CD8-positive, alpha-beta memory T cell (primary cell): ENCODE data around the gene PDIA2. TPM values are rescaled to one million over a fixed set of nuclear protein-coding genes. Genes with fewer than 3 reads are reported as not detected.

Experiments
- CTCF ChIA-PET: fragments of 350-600 bp; sonication (Branson Sonifier 250); formaldehyde crosslinking; loops from one replicate; lab custom pipeline; 2021; ENCODE audit warnings: antibody characterized with exemption; lab: Charles Lee
- POLR2A ChIA-PET: fragments of 350-600 bp; sonication (Branson Sonifier 250); formaldehyde crosslinking; loops from one replicate; lab custom pipeline; 2021; ENCODE audit warnings: antibody characterized with exemption; lab: Charles Lee
- DNase-seq, 5 donors: peaks; one replicate each; pipeline versions ENCODE4 v3.0.0 to v3.0.0-alpha.2; 2020 to 2022; ENCODE audit warnings: mixed read lengths in 1 of 5
- H3K27ac ChIP-seq: one replicate; pipeline ENCODE4 v1.7.0; 2013; ENCODE audit warnings: low read depth, mild to moderate bottlenecking, low read length, moderate library complexity
- H3K27me3 ChIP-seq: 2 replicates; pipeline ENCODE4 v1.7.0; 2013; ENCODE audit warnings: low read length, mild to moderate bottlenecking; ENCODE audit not compliant: insufficient read depth, poor library complexity, severe bottlenecking
- H3K36me3 ChIP-seq: 2 replicates; pipeline ENCODE4 v1.7.0; 2013; ENCODE audit warnings: mild to moderate bottlenecking, low read length, moderate library complexity; ENCODE audit not compliant: insufficient read depth
- H3K4me1 ChIP-seq: 2 replicates; pipeline ENCODE4 v1.7.0; 2013; ENCODE audit warnings: mild to moderate bottlenecking, low read length, moderate library complexity; ENCODE audit not compliant: insufficient read depth
- H3K4me3 ChIP-seq: 2 replicates; pipeline ENCODE4 v1.7.0; 2013; ENCODE audit warnings: mild to moderate bottlenecking, low read length
- H3K9me3 ChIP-seq: 2 replicates; pipeline ENCODE4 v1.7.0; 2013; ENCODE audit warnings: mild to moderate bottlenecking, low read length
- H3K27ac Mint-ChIP-seq, 8 donors: one replicate each; pipeline ENCODE4 v1.8.0; 2020 to 2021; ENCODE audit warnings: mixed read lengths in 8 of 8, mild to moderate bottlenecking in 6 of 8, inconsistent platforms in 3 of 8, moderate library complexity in 3 of 8
- H3K27me3 Mint-ChIP-seq, 2 donors: one replicate each; pipeline ENCODE4 v1.8.0; 2020 to 2021; ENCODE audit warnings: mixed read lengths in 2 of 2, mild to moderate bottlenecking in 1 of 2, moderate library complexity in 1 of 2
- H3K36me3 Mint-ChIP-seq, 3 donors: one replicate each; pipeline ENCODE4 v1.8.0; 2020 to 2021; ENCODE audit warnings: mixed read lengths in 3 of 3, inconsistent platforms in 1 of 3, mild to moderate bottlenecking in 1 of 3
- H3K4me1 Mint-ChIP-seq, 3 donors: one replicate each; pipeline ENCODE4 v1.8.0; 2020 to 2021; ENCODE audit warnings: mixed read lengths in 3 of 3, inconsistent platforms in 1 of 3, mild to moderate bottlenecking in 1 of 3
- H3K4me3 Mint-ChIP-seq, 7 donors: one replicate each; pipeline ENCODE4 v1.8.0; 2020 to 2021; ENCODE audit warnings: mixed read lengths in 7 of 7, mild to moderate bottlenecking in 6 of 7, moderate library complexity in 4 of 7, inconsistent platforms in 2 of 7
- H3K9me3 Mint-ChIP-seq, 5 donors: one replicate each; pipeline ENCODE4 v1.8.0; 2020 to 2022; ENCODE audit warnings: mixed read lengths in 5 of 5, mild to moderate bottlenecking in 3 of 5, moderate library complexity in 2 of 5, inconsistent platforms in 1 of 5
- polyA plus RNA-seq: library from polyadenylated mRNA; unstranded; fragments of 300-500 nt; fragmentation: Illumina TruSeq; gene quantifications from one replicate; pipeline ENCODE4 v1.2.3, GENCODE V29; 2021
- total RNA-seq, 2 experiments: library from RNA; stranded (reverse); gene quantifications; one replicate each; pipeline ENCODE4 v1.2.3, GENCODE V29; 2021

PDIA2 gene
- total and polyA plus RNA-seq, 3 experiments from 2014 or later = not detected

DNA sequence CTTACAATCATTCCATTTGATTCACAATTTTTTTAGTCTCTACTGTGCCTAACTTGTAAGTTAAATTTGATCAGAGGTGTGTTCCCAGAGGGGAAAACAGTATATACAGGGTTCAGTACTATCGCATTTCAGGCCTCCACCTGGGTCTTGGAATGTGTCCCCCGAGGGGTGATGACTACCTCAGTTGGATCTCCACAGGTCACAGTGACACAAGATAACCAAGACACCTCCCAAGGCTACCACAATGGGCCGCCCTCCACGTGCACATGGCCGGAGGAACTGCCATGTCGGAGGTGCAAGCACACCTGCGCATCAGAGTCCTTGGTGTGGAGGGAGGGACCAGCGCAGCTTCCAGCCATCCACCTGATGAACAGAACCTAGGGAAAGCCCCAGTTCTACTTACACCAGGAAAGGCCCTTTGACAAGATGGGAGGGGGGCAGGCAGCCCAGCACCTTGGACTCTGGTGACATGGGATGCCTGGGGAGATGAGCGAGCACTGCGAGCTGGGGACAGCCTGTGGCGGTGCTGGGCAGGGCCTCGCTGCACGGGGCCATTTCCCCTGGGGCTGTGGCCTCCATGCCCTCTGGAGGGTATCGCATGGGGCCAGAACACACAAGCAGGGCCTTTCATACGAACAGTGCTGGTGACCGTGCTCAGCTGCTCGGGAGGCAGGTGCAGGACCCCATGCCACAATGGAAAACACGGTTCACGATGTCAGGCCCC, 33.9 kb downstream of the PDIA2 start:
- Mint-ChIP-seq H3K27ac (peak overlapping the region in 2 of 8 donors; percentile 7 to 42), H3K4me3 (no peak overlapping the region), H3K27me3 (no peaks in the 10 kb centered on the region), H3K9me3 (no peaks in the 10 kb centered on the region), H3K36me3 (peaks cover 4 to 68% (median 4%) of the 10 kb centered on the region in 3 donors), H3K4me1 (peaks cover 41 to 60% (median 42%) of the 10 kb centered on the region in 3 donors)
- no peak overlapping the region for H3K27ac ChIP-seq
- POLR2A ChIA-PET = no interaction called here
- no peak overlapping the region for H3K4me3 ChIP-seq
- DNase-seq = no peak
- CTCF ChIA-PET = interaction anchor here (1.1 kb wide), 1 partner anchor 32 kb away, joined by 3 read pairs; no protein-coding TSS in a partner anchor
- H3K27me3 ChIP-seq = no peaks in the 10 kb centered on the region
- peaks cover 26% of the 10 kb centered on the region for H3K4me1 ChIP-seq
- peaks cover 40% of the 10 kb centered on the region for H3K36me3 ChIP-seq
- H3K9me3 ChIP-seq = no peaks in the 10 kb centered on the region

DNA sequence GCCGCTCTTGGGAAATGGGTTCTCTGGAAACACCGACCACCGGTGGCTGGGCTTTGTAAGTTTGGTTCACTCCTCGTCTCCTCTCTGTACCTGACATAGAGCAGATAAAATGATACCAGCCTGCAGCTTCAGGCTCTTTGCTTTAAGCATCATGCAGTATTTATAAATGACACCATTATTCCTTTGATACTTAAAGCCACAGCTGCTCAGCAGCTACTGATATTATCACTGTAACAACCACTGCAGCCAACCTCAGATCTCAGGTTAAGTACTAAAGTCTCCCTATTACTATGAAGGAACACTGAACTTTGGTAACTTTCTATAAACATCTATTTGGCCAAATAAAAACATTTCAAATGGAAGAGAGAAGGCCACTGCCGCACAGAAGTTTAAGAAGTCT, 34.6 kb downstream of the PDIA2 start:
- DNase-seq = no peak
- POLR2A ChIA-PET = no interaction called here
- Mint-ChIP-seq H3K9me3 (no peaks in the 10 kb centered on the region), H3K4me1 (peaks cover 40 to 66% (median 43%) of the 10 kb centered on the region in 3 donors), H3K4me3 (peak overlapping the region in 1 of 7 donors; percentile 43), H3K27ac (peak overlapping the region in 4 of 8 donors; percentile 29 to 57 (median 41)), H3K27me3 (no peaks in the 10 kb centered on the region), H3K36me3 (peaks cover 4 to 62% (median 4%) of the 10 kb centered on the region in 3 donors)
- H3K36me3 ChIP-seq = peaks cover 33% of the 10 kb centered on the region
- H3K9me3 ChIP-seq = no peaks in the 10 kb centered on the region
- CTCF ChIA-PET = no interaction called here
- no peak overlapping the region for H3K27ac ChIP-seq
- H3K4me1 ChIP-seq = peaks cover 26% of the 10 kb centered on the region
- H3K4me3 ChIP-seq = no peak overlapping the region
- no peaks in the 10 kb centered on the region for H3K27me3 ChIP-seq

DNA sequence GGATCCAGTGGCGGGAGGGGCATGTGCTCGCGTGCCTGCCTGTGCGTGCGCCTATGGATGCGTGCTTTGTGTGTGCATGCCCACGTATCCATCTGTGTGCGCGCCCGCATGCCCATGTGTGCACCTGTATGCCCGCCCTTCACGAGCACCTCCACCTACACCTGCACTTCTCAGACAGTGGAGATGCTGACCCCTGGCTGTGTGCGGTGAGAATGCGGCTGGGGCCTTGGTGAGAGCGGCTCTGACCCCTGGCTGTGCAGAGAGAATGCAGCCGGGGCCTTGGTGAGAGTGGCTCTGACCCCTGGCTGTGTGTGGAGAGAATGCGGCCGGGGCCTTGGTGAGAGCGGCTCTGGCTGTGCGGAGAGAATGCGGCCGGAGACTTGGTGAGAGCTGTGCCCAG, 35.7 kb downstream of the PDIA2 start:
- Mint-ChIP-seq H3K9me3 (no peaks in the 10 kb centered on the region), H3K4me1 (peaks cover 46 to 69% (median 49%) of the 10 kb centered on the region in 3 donors), H3K4me3 (no peak overlapping the region), H3K36me3 (peaks cover 4 to 52% (median 4%) of the 10 kb centered on the region in 3 donors), H3K27me3 (peaks cover 0 to 3% of the 10 kb centered on the region in 2 donors), H3K27ac (peak overlapping the region in 2 of 8 donors; percentile 40 to 74)
- peaks cover 28% of the 10 kb centered on the region for H3K4me1 ChIP-seq
- CTCF ChIA-PET = no interaction called here
- DNase-seq = no peak
- no peak overlapping the region for H3K27ac ChIP-seq
- H3K36me3 ChIP-seq = peaks cover 24% of the 10 kb centered on the region
- POLR2A ChIA-PET = no interaction called here
- no peaks in the 10 kb centered on the region for H3K27me3 ChIP-seq
- no peak overlapping the region for H3K4me3 ChIP-seq
- no peaks in the 10 kb centered on the region for H3K9me3 ChIP-seq

DNA sequence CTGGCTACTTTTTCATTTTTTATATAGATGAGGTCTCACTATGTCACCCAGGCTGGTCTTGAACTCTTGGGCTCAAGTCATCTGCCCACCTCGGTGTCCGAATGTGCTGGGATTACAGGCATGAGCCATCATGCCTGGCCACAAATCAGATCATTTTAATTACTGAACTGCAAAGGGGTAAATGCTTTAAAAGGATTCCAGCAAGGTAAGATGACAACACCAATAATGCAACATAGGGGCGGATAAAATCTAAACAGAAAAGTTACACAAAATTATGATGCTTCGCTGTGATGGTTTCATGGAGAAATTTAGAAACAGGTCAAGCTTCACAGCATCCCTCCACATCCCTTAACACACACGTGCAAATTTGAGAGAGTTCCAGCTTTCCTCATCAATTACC, 37.2 kb downstream of the PDIA2 start:
- H3K4me3 ChIP-seq = no peak overlapping the region
- CTCF ChIA-PET = no interaction called here
- H3K4me3 Mint-ChIP-seq = no peak overlapping the region
- peaks cover 41% of the 10 kb centered on the region for H3K4me1 ChIP-seq
- no peak overlapping the region for H3K27ac ChIP-seq
- peaks cover 2 to 36% (median 2%) of the 10 kb centered on the region in 3 donors for H3K36me3 Mint-ChIP-seq
- H3K27me3 Mint-ChIP-seq = peaks cover 0 to 10% of the 10 kb centered on the region in 2 donors
- no peaks in the 10 kb centered on the region for H3K27me3 ChIP-seq
- H3K27ac Mint-ChIP-seq = peak overlapping the region; percentile 47 to 89 (median 83)
- peaks cover 56 to 76% (median 58%) of the 10 kb centered on the region in 3 donors for H3K4me1 Mint-ChIP-seq
- no peaks in the 10 kb centered on the region for H3K9me3 ChIP-seq
- DNase-seq = no peak
- H3K9me3 Mint-ChIP-seq = no peaks in the 10 kb centered on the region
- POLR2A ChIA-PET = no interaction called here
- peaks cover 17% of the 10 kb centered on the region for H3K36me3 ChIP-seq

- Mint-ChIP-seq H3K4me1 (peaks cover 59 to 80% (median 61%) of the 10 kb centered on the region in 3 donors), H3K4me3 (peak overlapping the region in 3 of 7 donors; percentile 35 to 60 (median 47)), H3K36me3 (peaks cover 0 to 34% (median 2%) of the 10 kb centered on the region in 3 donors), H3K9me3 (no peaks in the 10 kb centered on the region), H3K27me3 (peaks cover 0 to 10% of the 10 kb centered on the region in 2 donors), H3K27ac (peak overlapping the region in 5 of 8 donors; percentile 79 to 94 (median 93))
- H3K4me1 ChIP-seq = peaks cover 53% of the 10 kb centered on the region
- peaks cover 17% of the 10 kb centered on the region for H3K36me3 ChIP-seq
- no peaks in the 10 kb centered on the region for H3K9me3 ChIP-seq
- H3K27me3 ChIP-seq = no peaks in the 10 kb centered on the region
- CTCF ChIA-PET = interaction anchor here (1.0 to 1.2 kb wide), 2 partner anchors 15 to 41 kb away, joined by 3 read pairs; no protein-coding TSS in a partner anchor
- DNase-seq = no peak
- H3K27ac ChIP-seq = no peak overlapping the region
- H3K4me3 ChIP-seq = no peak overlapping the region
- POLR2A ChIA-PET = interaction anchor here (1.2 kb wide), 1 partner anchor 31 kb away, joined by 3 read pairs; the partner anchor contains the start of gene AXIN1
Measured at GRCh38 chr16:321532-321931, 38.6 kb downstream of the PDIA2 start.

DNA sequence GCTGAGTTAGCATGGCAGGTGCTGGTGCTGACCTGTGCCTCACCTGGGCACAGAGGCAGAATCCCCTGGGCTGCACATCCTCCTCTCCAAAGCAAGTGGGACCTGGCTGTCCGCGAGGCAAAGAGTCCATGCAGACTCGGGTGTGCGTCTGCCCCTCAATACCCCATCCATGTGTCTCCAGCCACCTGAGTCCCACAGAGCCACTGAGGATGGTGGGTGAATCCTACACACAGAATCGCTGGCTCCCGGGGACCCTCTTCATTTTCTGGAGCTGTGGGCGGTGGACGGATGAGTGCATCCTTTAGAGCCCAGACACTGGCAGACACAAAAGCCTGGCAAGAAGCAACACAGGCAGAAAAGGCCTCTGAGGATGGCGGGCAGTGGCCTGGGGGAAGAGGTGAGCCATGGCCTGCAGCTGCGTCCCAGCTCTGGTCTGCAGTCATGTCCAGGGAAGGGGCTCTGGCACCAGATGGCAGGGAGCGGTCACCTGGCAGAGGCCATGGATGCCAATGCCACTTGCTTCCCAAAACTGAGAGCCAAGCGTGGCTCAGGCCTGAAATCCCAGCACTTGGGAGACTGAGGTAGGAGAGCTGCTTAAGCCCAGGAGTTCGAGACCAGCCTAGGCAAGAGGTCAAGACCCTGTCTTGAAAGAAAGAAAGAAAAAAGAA, 39.6 kb downstream of the PDIA2 start:
- ChIA-PET CTCF (interaction anchor here (1.0 kb wide), 1 partner anchor 26 kb away, joined by 3 read pairs; no protein-coding TSS in a partner anchor), POLR2A (interaction anchor here (1.2 kb wide), 1 partner anchor 30 kb away, joined by 3 read pairs; the partner anchor contains the start of gene AXIN1)
- Histone ChIP-seq H3K27ac (no peak overlapping the region), H3K4me1 (peaks cover 63% of the 10 kb centered on the region), H3K9me3 (no peaks in the 10 kb centered on the region), H3K4me3 (no peak overlapping the region), H3K36me3 (peaks cover 17% of the 10 kb centered on the region), H3K27me3 (no peaks in the 10 kb centered on the region)
- Mint-ChIP-seq H3K27me3 (peaks cover 0 to 15% of the 10 kb centered on the region in 2 donors), H3K4me1 (peaks cover 62 to 85% (median 65%) of the 10 kb centered on the region in 3 donors), H3K4me3 (peak overlapping the region in 2 of 7 donors; percentile 8 to 69), H3K27ac (peak overlapping the region in 7 of 8 donors; percentile 66 to 95 (median 92)), H3K36me3 (peaks cover 0 to 28% (median 2%) of the 10 kb centered on the region in 3 donors), H3K9me3 (no peaks in the 10 kb centered on the region)
- DNase-seq = no peak

DNA sequence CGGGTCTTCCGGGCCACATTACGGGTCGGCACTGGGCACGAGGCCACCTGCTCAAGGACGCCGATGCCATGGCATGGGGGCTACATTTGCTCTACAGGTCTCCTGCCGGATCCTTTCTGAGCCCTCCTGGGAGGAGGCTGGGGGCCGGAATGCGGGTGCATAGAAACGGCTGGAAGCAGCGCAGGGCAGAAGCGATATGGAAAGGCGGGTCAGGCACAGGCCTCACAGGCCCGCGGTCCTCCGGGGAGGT, 41.2 kb downstream of the PDIA2 start:
- Histone ChIP-seq H3K9me3 (no peaks in the 10 kb centered on the region), H3K4me1 (peaks cover 63% of the 10 kb centered on the region), H3K36me3 (peaks cover 4% of the 10 kb centered on the region), H3K27me3 (no peaks in the 10 kb centered on the region), H3K4me3 (peak overlapping the region; percentile 63), H3K27ac (peak overlapping the region; percentile 78)
- no peak for DNase-seq
- Mint-ChIP-seq H3K4me1 (peaks cover 58 to 84% (median 60%) of the 10 kb centered on the region in 3 donors), H3K4me3 (peak overlapping the region; percentile 47 to 79 (median 74)), H3K9me3 (no peaks in the 10 kb centered on the region), H3K27me3 (peaks cover 0 to 15% of the 10 kb centered on the region in 2 donors), H3K36me3 (peaks cover 0 to 13% (median 2%) of the 10 kb centered on the region in 3 donors), H3K27ac (peak overlapping the region; percentile 73 to 99 (median 94))
- ChIA-PET POLR2A (no interaction called here), CTCF (interaction anchor here (0.7 to 2.1 kb wide), 2 partner anchors 37 to 89 kb away, joined by 3 to 7 read pairs; partner anchors contain the start of gene FAM234A)
